DOHH2 (cell line): ENCODE measurements around the gene SRP68.

Experiments
- H3F3A ChIP-seq: fragments of 200-600 bp; sonication (generic), shearing (Covaris generic); 2 replicates; pipeline ENCODE4 v1.6.0; 2016; ENCODE audit warnings: antibody characterized with exemption, mild to moderate bottlenecking; ENCODE audit not compliant: control insufficient read depth, insufficient read depth
- H3K27ac ChIP-seq: fragments of 200-600 bp; sonication (generic); 2 replicates; pipeline ENCODE4 v1.5.1; 2014; ENCODE audit warnings: low read depth, mild to moderate bottlenecking, low read length, moderate library complexity
- H3K27me3 ChIP-seq: fragments of 200-600 bp; sonication (generic); 2 replicates; pipeline ENCODE4 v1.6.1; 2014; ENCODE audit warnings: mild to moderate bottlenecking, low read length, mixed read lengths; ENCODE audit not compliant: control insufficient read depth
- H3K36me3 ChIP-seq: fragments of 200-600 bp; sonication (generic); 2 replicates; pipeline ENCODE4 v1.6.1; 2014; ENCODE audit warnings: mild to moderate bottlenecking, low read length, moderate library complexity, mixed read lengths; ENCODE audit not compliant: control insufficient read depth
- H3K4me1 ChIP-seq: fragments of 200-600 bp; sonication (generic); 2 replicates; pipeline ENCODE4 v1.6.1; 2014; ENCODE audit warnings: mild to moderate bottlenecking, low read length, mixed read lengths; ENCODE audit not compliant: control insufficient read depth
- H3K4me2 ChIP-seq: fragments of 200-600 bp; sonication (generic); 2 replicates; pipeline ENCODE4 v1.6.0; 2014; ENCODE audit warnings: mild to moderate bottlenecking, low read length, moderate library complexity
- H3K4me3 ChIP-seq: fragments of 200-600 bp; sonication (generic); 2 replicates; pipeline ENCODE4 v1.5.1; 2014; ENCODE audit warnings: mild to moderate bottlenecking, low read length, mixed read lengths
- H3K79me2 ChIP-seq: fragments of 200-600 bp; sonication (generic); 2 replicates; pipeline ENCODE4 v1.6.1; 2014; ENCODE audit warnings: mild to moderate bottlenecking, low read length, mixed read lengths; ENCODE audit not compliant: control insufficient read depth
- H3K9me2 ChIP-seq: fragments of 200-600 bp; sonication (generic); replicated peaks from 2 replicates; pipeline ENCODE4 v1.6.1; 2014; ENCODE audit warnings: mild to moderate bottlenecking, low read length, mixed read lengths; ENCODE audit not compliant: control insufficient read depth
- H3K9me3 ChIP-seq: fragments of 200-600 bp; sonication (generic); 2 replicates; pipeline ENCODE4 v1.6.1; 2014; ENCODE audit warnings: antibody characterized with exemption, low read length, mixed read lengths; ENCODE audit not compliant: control insufficient read depth, insufficient read depth
- H4K20me1 ChIP-seq: fragments of 200-600 bp; sonication (generic); 2 replicates; pipeline ENCODE4 v1.6.0; 2014; ENCODE audit warnings: low read depth, mild to moderate bottlenecking, antibody characterized with exemption, low read length, moderate library complexity; ENCODE audit not compliant: control insufficient read depth, insufficient read depth
- EZH2phosphoT487 ChIP-seq: fragments of 200-600 bp; sonication (generic); IDR thresholded peaks from 2 replicates; pipeline ENCODE4 v1.6.1; 2017; ENCODE audit warnings: borderline replicate concordance, mild to moderate bottlenecking, antibody characterized with exemption, low read length, moderate library complexity, mixed read lengths
- TF ChIP-seq, protein P1 (sequence below): fragments of 200-600 bp; sonication (generic); IDR thresholded peaks from one replicate; pipeline ENCODE4 v1.5.1; 2014; ENCODE audit warnings: antibody characterized with exemption, mild to moderate bottlenecking, low read depth, low read length; ENCODE audit not compliant: poor library complexity, severe bottlenecking

Gene SRP68

GRCh38 chr17:76007131-76007849, 65.0 kb downstream of the SRP68 start:
- no peak overlapping the region for H3K27ac ChIP-seq
- no peaks in the 10 kb centered on the region for H3K9me3 ChIP-seq
- no peaks in the 10 kb centered on the region for H3K27me3 ChIP-seq
- no peaks in the 10 kb centered on the region for H3K9me2 ChIP-seq
- no peak for TF ChIP-seq EZH2phosphoT487
- TF ChIP-seq, protein P1, sequence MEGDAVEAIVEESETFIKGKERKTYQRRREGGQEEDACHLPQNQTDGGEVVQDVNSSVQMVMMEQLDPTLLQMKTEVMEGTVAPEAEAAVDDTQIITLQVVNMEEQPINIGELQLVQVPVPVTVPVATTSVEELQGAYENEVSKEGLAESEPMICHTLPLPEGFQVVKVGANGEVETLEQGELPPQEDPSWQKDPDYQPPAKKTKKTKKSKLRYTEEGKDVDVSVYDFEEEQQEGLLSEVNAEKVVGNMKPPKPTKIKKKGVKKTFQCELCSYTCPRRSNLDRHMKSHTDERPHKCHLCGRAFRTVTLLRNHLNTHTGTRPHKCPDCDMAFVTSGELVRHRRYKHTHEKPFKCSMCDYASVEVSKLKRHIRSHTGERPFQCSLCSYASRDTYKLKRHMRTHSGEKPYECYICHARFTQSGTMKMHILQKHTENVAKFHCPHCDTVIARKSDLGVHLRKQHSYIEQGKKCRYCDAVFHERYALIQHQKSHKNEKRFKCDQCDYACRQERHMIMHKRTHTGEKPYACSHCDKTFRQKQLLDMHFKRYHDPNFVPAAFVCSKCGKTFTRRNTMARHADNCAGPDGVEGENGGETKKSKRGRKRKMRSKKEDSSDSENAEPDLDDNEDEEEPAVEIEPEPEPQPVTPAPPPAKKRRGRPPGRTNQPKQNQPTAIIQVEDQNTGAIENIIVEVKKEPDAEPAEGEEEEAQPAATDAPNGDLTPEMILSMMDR: no peak
- no peaks in the 10 kb centered on the region for H4K20me1 ChIP-seq
- no peaks in the 10 kb centered on the region for H3F3A ChIP-seq
- H3K4me3 ChIP-seq: no peak overlapping the region
- no peaks in the 10 kb centered on the region for H3K79me2 ChIP-seq
- H3K4me1 ChIP-seq: no peaks in the 10 kb centered on the region
- no peak overlapping the region for H3K4me2 ChIP-seq
- 0 out of 2 replicates have a peak, but pooled peaks cover 3% of the 10 kb centered on the region for H3K36me3 ChIP-seq

- TF ChIP-seq EZH2phosphoT487: no peak
- TF ChIP-seq, protein P1: peak; percentile 85
- H3K4me1 ChIP-seq: no peaks in the 10 kb centered on the region
- no peaks in the 10 kb centered on the region for H3K9me2 ChIP-seq
- no peak overlapping the region for H3K4me3 ChIP-seq
- H3K79me2 ChIP-seq: no peaks in the 10 kb centered on the region
- H3K36me3 ChIP-seq: 0 out of 2 replicates have a peak, but pooled peaks cover 3% of the 10 kb centered on the region
- no peak overlapping the region for H3K27ac ChIP-seq
- no peaks in the 10 kb centered on the region for H4K20me1 ChIP-seq
- no peaks in the 10 kb centered on the region for H3K9me3 ChIP-seq
- no peak overlapping the region for H3K4me2 ChIP-seq
- no peaks in the 10 kb centered on the region for H3K27me3 ChIP-seq
- H3F3A ChIP-seq: no peaks in the 10 kb centered on the region
These were observed 66.8 kb downstream of the SRP68 start for GRCh38 chr17:76005263-76006149.

GRCh38 chr17:76004750-76005262, 67.5 kb downstream of the SRP68 start:
- H4K20me1 ChIP-seq: no peaks in the 10 kb centered on the region
- H3K79me2 ChIP-seq: no peaks in the 10 kb centered on the region
- no peaks in the 10 kb centered on the region for H3K27me3 ChIP-seq
- 0 out of 2 replicates have a peak, but pooled peaks cover 6% of the 10 kb centered on the region for H3K36me3 ChIP-seq
- H3K9me2 ChIP-seq: no peaks in the 10 kb centered on the region
- H3K4me3 ChIP-seq: no peak overlapping the region
- H3K9me3 ChIP-seq: no peaks in the 10 kb centered on the region
- no peak overlapping the region for H3K27ac ChIP-seq
- no peak overlapping the region for H3K4me2 ChIP-seq
- no peak for TF ChIP-seq EZH2phosphoT487
- TF ChIP-seq, protein P1: no peak
- H3K4me1 ChIP-seq: peaks cover 3% of the 10 kb centered on the region; the same call in 1 of the 2 replicates
- no peaks in the 10 kb centered on the region for H3F3A ChIP-seq
